GM21526 (cell line): ENCODE measurements around the gene OSBPL7.

Experiments
- ATAC-seq: cut with Tn5 transposase; IDR thresholded peaks from one replicate; pipeline ENCODE4 v1.9.1; 2021; ENCODE audit warnings: moderate library complexity; ENCODE audit not compliant: unreplicated experiment, low FRiP score

OSBPL7 gene

DNA sequence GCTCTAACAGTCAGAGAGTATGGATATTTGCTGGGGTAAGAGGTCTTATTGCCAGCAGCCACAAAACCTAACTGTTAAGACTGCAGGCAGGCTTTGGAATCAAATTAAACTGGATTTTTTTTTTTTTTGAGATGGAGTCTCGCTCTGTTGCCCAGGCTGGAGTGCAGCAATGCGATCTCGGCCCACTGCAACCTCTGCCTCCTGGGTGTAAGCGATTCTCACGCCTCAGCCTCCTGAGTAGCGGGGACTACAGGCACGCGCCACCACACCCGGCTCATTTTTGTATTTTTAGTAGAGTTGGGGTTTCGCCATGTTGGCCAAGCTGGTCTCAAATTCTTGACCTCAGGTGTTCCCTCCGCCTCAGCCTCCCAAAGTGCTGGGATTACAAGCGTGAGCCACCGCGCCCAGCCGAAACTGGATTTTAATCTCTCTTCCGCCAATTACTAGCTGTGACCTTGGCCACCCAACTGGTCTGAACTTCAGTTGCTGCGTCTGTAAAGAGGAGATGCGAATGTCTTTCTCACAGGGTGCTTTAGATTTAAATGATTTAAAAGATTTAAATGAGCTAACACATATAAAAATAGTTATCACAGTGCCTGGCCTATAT, 8.9 kb upstream of the OSBPL7 start:
- no peak for ATAC-seq

- no peak for ATAC-seq
Measured at GRCh38 chr17:47829870-47830269, 8.3 kb upstream of the OSBPL7 start.

DNA sequence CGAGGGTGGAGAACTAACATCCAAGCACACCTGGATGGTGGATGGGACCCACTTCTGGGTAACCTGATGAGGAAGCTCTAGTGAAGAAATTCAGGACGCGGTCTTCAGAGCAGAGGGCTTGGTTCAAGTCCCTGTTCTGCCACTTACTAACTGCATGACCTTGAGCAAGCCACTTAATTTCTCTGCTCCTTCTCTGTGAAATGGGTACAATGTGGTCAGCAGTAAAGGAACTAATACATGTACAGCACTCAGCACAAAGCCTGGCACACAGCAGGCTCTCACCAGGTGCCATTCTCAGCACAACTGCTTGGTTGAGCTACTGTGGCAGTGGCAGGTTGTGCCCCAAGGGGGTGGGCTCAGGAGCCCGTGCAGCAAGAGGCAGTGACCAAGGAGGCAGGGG, 1.9 kb upstream of the OSBPL7 start:
- ATAC-seq: no peak

DNA sequence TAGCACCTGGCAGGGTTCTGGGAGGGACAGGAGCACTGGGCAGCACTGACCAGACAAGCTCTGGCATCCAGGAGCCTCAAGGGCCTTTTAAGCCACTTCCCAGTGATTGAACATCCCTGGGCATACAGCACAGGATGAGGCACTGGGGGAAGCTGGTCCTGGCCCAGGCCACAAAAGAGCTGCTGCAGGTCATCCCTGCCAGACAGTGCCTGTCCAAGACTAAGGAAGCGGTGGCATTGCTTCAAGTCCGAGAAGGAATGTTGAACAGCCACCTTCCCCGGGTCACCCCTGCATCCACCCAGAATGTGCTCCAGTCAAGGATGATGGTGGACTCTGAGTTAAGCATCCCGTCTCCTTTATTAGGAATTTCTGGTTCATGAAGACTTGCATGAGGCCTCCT, 1.2 kb upstream of the OSBPL7 start:
- no peak for ATAC-seq

DNA sequence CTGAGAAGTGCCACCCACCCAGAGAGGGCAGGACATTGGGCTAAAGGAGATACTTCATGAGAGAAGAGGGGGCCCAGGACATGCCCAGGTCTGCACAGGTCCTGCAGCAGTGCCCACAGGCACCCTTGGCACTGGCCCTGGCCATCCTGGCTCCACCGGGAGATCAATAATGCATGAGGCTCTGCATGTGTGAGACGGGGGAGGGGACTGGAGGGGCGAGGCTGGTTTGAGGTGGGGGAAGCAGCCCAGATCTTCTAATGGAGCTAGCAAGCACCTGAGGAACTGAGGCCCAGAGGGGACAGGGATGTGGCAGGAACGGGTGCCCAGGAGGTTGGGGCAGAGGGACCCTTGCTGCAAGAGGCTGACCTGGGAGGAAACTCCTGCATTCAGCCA, 567 bp downstream of the OSBPL7 start:
- no peak for ATAC-seq

GRCh38 chr17:47820033-47820789, 1.4 kb downstream of the OSBPL7 start:
- ATAC-seq: no peak

- no peak for ATAC-seq
Measured at GRCh38 chr17:47819475-47819874, 2.1 kb downstream of the OSBPL7 start.

DNA sequence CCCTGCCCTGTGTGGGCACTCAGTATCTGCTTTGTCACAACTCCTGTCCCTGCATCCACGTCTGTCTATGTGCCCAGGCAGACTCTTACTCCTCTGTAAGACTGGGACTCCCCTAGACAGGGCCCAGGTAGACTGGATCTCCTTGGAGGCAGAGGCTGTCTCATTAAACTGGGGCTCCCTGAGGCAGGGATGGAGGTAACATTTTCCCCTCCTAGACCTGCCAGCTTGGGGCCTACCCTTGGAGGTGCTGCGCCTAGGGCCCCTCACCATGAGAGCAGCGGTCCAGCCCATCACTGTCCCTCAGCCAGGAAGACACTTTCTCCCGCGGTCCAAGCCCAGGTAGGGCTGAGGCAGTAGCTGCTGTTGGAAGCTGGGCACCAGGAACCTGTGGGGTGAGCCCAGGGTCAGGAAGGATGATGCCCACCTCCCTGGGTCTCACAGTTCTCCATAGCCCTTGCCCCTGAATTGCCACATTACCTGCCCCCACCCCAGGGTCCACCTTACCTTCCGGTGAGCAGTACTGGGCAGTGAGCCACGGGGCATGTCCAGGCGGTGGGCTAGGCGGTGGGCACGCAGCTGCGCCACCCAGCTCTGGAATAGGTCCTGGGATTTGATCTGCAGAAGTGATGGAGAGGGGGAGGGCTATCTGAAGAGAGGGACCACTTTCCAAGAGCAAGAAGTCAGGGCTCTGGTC, 3.4 kb downstream of the OSBPL7 start:
- ATAC-seq: no peak

- no peak for ATAC-seq
Measured at GRCh38 chr17:47816947-47817346, 4.6 kb downstream of the OSBPL7 start.

DNA sequence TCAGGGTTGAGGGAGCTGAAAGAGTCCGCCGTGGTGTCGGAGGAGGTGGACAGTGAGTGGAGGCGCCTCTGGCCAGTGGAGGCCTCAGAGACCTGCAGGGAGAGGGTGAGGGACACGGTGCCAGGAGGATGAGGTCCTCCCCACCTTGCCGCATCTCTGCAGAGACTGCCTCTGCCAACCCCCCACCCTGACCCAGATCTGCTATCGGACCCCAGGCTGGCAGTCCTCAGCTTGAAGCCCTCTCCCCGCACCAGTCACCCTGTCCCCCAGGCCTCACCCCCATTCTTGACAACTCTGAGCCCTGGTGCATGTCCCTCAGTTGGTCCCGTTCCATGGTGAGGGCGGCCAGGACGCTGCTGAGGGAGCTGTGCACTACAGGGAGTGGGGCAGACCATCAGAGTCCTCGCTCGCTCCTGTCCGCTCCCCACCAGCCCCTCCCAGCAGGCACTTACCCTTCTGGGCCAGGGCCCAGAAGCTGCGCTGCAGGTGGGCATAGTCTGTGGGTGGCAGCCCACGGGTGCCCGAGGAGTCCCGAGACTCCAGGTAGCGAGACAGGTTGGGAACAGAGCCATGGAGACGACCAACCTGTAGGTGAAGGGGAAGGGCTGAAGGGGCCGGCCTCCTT, 5.4 kb downstream of the OSBPL7 start:
- no peak for ATAC-seq

- ATAC-seq: no peak
Measured at GRCh38 chr17:47815106-47815918, 6.3 kb downstream of the OSBPL7 start.

DNA sequence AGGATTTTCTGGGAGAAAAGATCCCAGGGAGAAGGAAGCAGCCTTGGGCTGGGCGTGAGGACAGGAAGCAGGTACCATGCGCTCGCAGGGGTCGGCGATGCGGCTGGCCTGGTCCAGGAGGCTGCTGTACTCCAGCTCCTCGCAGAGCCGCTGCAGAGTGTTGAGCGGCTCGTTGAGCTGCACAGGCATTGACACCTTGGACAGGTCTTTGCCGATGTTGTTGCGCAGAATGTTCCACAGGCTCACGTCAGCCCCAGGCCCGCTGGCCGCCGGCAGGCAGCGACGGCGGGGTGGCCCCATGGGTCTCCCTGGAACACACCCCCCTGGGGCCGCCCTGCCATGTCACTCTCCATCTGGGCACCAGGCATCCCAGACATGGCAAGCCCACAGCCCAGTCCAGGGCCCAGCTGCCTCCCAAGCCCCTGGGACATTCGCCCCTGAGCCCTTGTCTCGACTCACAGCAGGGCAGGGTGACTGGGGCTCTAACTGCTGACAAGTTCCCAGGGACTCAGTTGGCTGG, 8.0 kb downstream of the OSBPL7 start:
- no peak for ATAC-seq

- no peak for ATAC-seq
Measured at GRCh38 chr17:47813077-47813476, 8.5 kb downstream of the OSBPL7 start.

GRCh38 chr17:47812146-47812920, 9.3 kb downstream of the OSBPL7 start:
- ATAC-seq: no peak

DNA sequence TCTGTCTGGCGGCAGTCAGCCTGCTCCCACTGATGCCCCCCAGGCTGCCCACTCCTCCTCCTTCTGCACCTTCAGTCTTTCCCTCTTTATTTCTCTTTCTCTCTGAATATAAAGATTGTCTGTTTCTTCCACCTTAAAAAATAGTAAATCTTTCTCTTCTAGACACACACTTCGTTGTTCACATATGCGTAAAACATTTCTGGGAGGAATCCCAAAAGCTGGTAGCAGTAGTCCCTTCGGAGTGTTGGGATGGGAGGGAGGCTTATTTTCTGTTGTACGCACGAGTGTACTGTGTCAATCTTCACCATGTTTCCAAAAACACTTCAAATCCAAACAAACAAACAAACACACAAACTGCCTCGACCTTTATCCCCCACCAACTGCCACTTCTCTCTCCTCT, 9.9 kb downstream of the OSBPL7 start:
- no peak for ATAC-seq

GRCh38 chr17:47810901-47811635, 10.5 kb downstream of the OSBPL7 start:
- no peak for ATAC-seq

DNA sequence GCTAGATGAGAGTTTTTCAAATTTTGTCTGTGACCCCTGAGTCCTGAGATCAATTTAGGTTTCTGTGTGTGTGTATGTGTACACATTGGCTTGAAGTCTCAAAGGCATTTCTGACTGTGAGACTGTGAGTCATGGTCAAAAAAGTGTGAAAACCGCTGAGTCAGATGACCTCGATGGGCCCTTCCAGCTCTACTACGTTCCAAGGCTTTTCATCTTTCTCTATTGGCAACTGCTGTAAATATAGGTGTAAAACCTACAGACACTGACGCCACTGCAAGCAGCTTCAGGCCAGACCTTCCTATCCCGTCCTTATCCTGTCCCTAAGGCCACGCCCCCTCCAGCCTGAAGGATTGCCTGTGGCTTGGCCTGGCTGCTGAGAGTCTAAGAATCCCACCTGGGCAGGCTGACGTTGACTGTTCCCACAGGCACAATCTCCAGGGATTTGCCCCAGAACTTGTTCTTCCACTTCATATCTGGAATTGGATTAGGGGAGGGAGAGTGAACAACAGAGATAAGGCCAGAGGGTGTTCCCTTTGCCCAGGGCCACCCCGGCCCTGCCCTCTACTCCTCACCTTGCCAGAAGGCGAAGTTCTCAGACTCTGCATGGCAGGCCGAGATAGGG, 11.3 kb downstream of the OSBPL7 start:
- no peak for ATAC-seq

DNA sequence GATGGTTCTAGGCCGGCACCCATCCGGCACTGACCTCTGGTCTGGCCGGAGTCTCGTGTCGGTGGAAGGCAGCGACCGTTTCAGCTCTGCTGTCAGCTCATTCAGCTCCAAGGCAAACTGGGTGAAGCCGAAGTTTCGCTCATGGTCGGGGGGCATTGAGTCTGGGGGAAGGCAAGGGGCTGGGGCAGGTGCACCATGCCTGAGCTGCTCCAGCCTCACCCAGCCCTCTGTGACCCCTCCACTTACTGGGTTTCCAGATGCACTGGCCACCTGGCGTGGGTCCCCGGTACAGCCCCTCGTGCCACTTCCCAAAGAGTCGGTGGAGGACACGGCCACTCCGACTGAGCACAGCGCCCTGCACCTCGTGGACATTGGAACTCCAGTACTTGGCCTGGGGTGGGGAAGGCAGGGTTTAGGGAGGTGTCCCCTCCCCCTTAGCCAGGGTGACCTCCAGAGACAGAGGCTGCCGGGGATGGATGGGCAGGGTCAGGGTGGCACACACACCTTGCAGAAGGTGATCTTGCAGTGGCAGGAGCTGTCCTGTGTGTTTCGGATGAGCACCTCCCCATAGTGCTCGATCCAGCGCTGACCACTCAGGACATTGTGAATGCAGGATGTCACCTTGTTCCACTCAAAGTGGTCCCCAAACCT, 12.6 kb downstream of the OSBPL7 start:
- no peak for ATAC-seq
